Body of pancreas (tissue), 4 donors: ENCODE results near the gene ZBED6. TPM values are rescaled to one million over a fixed set of nuclear protein-coding genes. Genes with fewer than 3 reads are reported as not detected.

Source experiments
- ATAC-seq: fragments of 150-250 bp; one replicate; pipeline ENCODE4 v1.9.1; 2016
- DNase-seq, 4 donors: peaks; one replicate each; pipeline ENCODE4 v3.0.0-alpha.2; 2019
- H3K27ac ChIP-seq, 4 donors: fragments of 200-600 bp; sonication (generic); 1 replicate in 3 of 4; 2 replicates in 1 of 4; pipeline versions ENCODE4 v1.5.1 to v1.6.1; 2016 to 2019; ENCODE audit warnings: mild to moderate bottlenecking in 1 of 4, mixed read lengths in 1 of 4, moderate library complexity in 1 of 4
- H3K27me3 ChIP-seq, 2 donors: fragments of 200-600 bp; sonication (generic); one replicate each; pipeline ENCODE4 v1.6.0; 2016; ENCODE audit warnings: mild to moderate bottlenecking in 1 of 2
- H3K36me3 ChIP-seq, 2 donors: fragments of 200-600 bp; sonication (generic); replicated peaks in 1 of 2; 2 replicates each; pipeline ENCODE4 v1.5.1; 2016; ENCODE audit warnings: low read depth in 2 of 2; ENCODE audit not compliant: insufficient read depth in 1 of 2
- H3K4me1 ChIP-seq: fragments of 200-600 bp; sonication (generic); one replicate; pipeline ENCODE4 v1.6.0; 2016
- H3K4me3 ChIP-seq, 2 donors: fragments of 200-600 bp; sonication (generic); 1 replicate in 1 of 2; 2 replicates in 1 of 2; pipeline ENCODE4 v1.5.1; 2016 to 2019
- H3K9me3 ChIP-seq, 3 donors: fragments of 200-600 bp; sonication (generic); 1 replicate in 2 of 3; 2 replicates in 1 of 3; pipeline ENCODE4 v1.5.1; 2016
- POLR2A ChIP-seq, 3 donors: fragments of 450-650 bp; IDR thresholded peaks; one replicate each; pipeline ENCODE4 v1.6.1; 2016; ENCODE audit warnings: antibody characterized with exemption in 3 of 3, mild to moderate bottlenecking in 2 of 3
- whole genome bisulfite sequencing, 2 donors: methylation state at CpG; one replicate each; pipeline ENCODE4 v1.1.5; 2017; 5-methylcytosine and 5-hydroxymethylcytosine counted together
- intact Hi-C: fragments of 100-400 bp; cut with DNase I; formaldehyde crosslinking; loops from one replicate; pipeline ENCODE4 v1.15.1; 2023
- total RNA-seq, 2 donors: library from RNA; depleted of rRNA; stranded (reverse); fragments of >200 nt; gene quantifications; one replicate each; pipeline ENCODE4 v1.1.0, GENCODE V29; 2016
- TF ChIP-seq, protein P1 (sequence below), 7 experiments: fragments of 450-650 bp in 4 of 7; fragments of 200-600 bp in 3 of 7; sonication (generic) in 3 of 7; IDR thresholded peaks; one replicate each; pipeline ENCODE4 v1.5.1; 2016 to 2019; ENCODE audit warnings: antibody characterized with exemption in 7 of 7

ZBED6 gene
- total RNA-seq, 2 donors from 2014 or later = 7.8 to 20.8 TPM

DNA sequence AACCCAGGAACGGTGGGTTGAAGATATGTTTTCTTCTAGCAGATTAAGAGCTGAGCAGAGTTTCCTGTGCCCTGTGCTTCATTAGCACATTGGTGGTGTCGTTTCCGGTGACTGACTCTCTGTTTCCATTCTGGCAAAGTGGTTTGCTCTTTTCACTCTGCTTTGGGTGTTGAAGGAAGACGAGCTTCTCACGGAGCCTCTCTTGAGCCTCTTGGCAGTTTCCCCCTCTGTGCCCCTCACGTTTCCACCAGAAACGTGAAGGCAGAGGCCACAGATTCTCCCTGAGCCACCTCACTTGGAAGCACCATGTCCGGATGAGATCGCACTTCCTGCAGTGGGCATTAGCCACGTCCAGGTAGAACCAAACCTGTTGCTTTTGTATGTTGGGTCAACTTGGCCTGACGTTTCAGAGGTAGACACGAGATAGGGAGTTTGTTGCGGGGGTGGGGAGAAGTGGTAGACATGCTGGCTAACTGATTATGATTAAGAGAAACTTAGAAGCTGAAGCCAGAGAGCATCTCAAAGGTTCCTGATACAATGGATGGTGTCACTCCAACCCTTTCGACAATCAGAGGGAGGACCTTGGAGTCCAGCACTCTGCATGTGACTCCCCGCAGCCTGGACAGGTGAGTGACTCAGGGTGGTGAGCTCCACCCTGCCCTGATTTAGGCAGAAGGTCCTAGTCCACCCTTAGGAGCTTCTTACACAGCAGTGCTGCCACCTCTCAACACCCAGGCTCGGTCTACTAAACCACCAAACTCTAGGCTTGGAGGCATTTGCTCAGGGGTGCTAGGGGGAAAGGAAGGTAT is 30.2 kb upstream of the ZBED6 start, which contains the start of gene LAX1:
Gene LAX1 (plus strand): TSS at position 155 of the 809 bp plus-strand sequence. CDS start 383 bp downstream, at position 538.
- Histone ChIP-seq H3K36me3 (no peaks in the 10 kb centered on the region), H3K4me1 (peaks cover 12% of the 10 kb centered on the region), H3K27ac (no peak within 1 kb of the TSS), H3K4me3 (no peak within 1 kb of the TSS), H3K27me3 (no peaks in the 10 kb centered on the region), H3K9me3 (no peaks in the 10 kb centered on the region)
- intact Hi-C loops = no loop called here
- DNase-seq (peak in 2 of 4 donors; percentile 6 to 16), ATAC-seq (no peak)
- 48 to 59% methylated on average over 15 to 16 of the region's 16 CpGs for WGBS, 2 donors
- TF ChIP-seq, protein P1, sequence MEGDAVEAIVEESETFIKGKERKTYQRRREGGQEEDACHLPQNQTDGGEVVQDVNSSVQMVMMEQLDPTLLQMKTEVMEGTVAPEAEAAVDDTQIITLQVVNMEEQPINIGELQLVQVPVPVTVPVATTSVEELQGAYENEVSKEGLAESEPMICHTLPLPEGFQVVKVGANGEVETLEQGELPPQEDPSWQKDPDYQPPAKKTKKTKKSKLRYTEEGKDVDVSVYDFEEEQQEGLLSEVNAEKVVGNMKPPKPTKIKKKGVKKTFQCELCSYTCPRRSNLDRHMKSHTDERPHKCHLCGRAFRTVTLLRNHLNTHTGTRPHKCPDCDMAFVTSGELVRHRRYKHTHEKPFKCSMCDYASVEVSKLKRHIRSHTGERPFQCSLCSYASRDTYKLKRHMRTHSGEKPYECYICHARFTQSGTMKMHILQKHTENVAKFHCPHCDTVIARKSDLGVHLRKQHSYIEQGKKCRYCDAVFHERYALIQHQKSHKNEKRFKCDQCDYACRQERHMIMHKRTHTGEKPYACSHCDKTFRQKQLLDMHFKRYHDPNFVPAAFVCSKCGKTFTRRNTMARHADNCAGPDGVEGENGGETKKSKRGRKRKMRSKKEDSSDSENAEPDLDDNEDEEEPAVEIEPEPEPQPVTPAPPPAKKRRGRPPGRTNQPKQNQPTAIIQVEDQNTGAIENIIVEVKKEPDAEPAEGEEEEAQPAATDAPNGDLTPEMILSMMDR (IDR thresholded peaks at IDR 0.05) = no peak
- peak in 1 of 3 donors; percentile 25 for TF ChIP-seq POLR2A (IDR thresholded peaks at IDR 0.05)

DNA sequence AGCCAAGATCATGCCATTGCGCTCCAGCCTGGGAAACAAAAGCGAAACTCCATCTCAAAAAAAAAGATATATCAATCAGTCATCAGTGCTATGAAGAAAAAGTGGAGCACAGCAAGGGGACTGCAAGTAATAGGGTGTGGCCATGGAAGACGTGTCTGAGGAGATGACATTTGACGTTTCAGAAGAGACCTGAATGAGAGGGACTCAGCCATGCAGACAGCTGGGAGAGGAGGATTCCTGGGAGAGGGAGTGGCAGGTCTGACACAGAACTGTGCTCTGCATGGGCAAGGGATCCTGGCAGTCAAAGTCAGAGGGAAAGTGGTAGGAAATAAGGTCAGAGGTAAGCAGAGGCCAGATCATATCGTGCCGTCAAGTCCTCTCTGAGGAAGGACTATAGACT is 27.2 kb upstream of the ZBED6 start:
- Histone ChIP-seq H3K4me3 (no peak overlapping the region), H3K27ac (no peak overlapping the region), H3K9me3 (no peaks in the 10 kb centered on the region), H3K27me3 (no peaks in the 10 kb centered on the region), H3K4me1 (peaks cover 12% of the 10 kb centered on the region), H3K36me3 (no peaks in the 10 kb centered on the region)
- WGBS, 2 donors = 80 to 87% methylated on average over 6 of the region's 6 CpGs
- ATAC-seq (no peak), DNase-seq (no peak)
- TF ChIP-seq POLR2A (IDR thresholded peaks at IDR 0.05) = no peak
- TF ChIP-seq, protein P1 (IDR thresholded peaks at IDR 0.05) = no peak
- intact Hi-C loops = no loop called here

DNA sequence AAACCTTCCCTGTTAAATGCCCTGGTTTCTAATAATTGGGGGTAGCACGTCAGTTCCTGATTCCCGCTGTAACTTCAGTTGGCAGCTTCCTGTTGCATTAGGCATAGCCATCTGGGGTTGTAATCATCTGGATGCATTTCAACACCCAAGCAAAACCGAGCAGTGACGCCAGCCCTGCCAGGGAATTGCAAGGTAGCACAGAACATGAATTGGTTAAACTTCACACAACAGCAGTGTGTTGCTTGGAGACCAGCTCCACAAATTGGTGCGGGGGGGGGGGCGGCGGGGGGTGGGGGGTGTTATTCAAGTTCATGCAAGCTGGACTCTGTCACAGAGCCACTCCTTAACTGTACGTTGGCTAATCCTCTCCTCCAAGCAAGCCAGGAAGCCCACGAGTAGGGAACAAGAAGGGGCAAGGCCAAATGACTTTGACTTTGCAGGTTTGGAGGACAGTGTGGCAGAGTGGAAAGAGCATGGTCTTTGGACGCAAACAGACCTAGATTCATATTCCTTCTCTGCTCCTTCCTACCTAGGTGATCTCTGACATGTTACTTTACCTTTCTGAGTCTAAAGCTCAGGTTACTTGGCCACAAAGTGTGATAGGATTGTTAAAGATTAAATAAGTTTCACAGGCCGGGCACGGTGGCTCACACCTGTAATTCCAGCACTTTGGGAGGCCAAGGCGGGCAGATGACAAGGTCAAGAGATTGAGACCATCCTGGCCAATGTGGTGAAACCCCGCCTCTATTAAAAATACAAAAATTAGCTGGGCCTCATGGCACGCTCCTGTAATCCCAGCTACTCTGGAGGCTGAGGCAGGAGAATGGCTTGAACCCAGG is 25.7 kb upstream of the ZBED6 start:
- intact Hi-C loops = no loop called here
- Histone ChIP-seq H3K27ac (peak overlapping the region; percentile 42 to 88 (median 74)), H3K9me3 (no peaks in the 10 kb centered on the region), H3K4me1 (peaks cover 12% of the 10 kb centered on the region), H3K27me3 (no peaks in the 10 kb centered on the region), H3K36me3 (no peaks in the 10 kb centered on the region), H3K4me3 (no peak overlapping the region)
- ATAC-seq (peak; percentile 98), DNase-seq (peak; percentile 85 to 96 (median 89))
- TF ChIP-seq, protein P1 (IDR thresholded peaks at IDR 0.05) = no peak
- peak in 2 of 3 donors; percentile 41 to 64 for TF ChIP-seq POLR2A (IDR thresholded peaks at IDR 0.05)
- 19 to 35% methylated on average over 12 to 15 of the region's 15 CpGs for WGBS, 2 donors

DNA sequence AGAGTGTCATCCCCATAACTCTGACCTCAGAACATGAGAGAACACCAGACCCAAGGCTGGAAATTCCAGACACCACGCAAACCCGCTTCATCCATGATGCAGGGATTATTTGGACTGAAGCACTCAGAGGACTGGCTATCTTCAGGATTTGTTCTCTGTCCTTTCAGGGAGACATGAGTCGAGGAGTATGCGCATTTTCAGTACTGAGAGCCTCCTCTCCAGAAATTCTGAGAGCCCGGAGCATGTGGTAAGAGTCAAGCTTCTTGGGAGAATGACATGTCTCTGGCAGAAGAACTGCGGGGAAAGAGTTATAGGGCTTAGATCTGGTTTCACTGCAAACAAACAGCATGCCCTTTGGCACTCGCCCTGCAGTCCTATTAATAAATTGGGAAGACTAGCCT is 23.5 kb upstream of the ZBED6 start:
- intact Hi-C loops = no loop called here
- H3K4me3 ChIP-seq = no peak overlapping the region
- H3K9me3 ChIP-seq = no peaks in the 10 kb centered on the region
- ATAC-seq = no peak
- H3K27ac ChIP-seq = no peak overlapping the region
- no peaks in the 10 kb centered on the region for H3K27me3 ChIP-seq
- DNase-seq = no peak
- TF ChIP-seq POLR2A (IDR thresholded peaks at IDR 0.05) = no peak
- TF ChIP-seq, protein P1 (IDR thresholded peaks at IDR 0.05) = no peak
- H3K36me3 ChIP-seq = no peaks in the 10 kb centered on the region
- WGBS, 2 donors = 67 to 80% methylated on average over 5 to 7 of the region's 7 CpGs
- H3K4me1 ChIP-seq = peaks cover 12% of the 10 kb centered on the region
